SK-N-SH treated with all-trans-retinoic acid at 6 μM for 48 hours (cell line): Measurements from ENCODE around the gene KIAA0825.

ENCODE experiments used
- BACH2 ChIP-seq: fragments of 250-450 bp; sonication (Bioruptor Pico); IDR thresholded peaks from 2 replicates; pipeline ENCODE4 v1.9.0; 2021; ENCODE audit warnings: mild to moderate bottlenecking, borderline replicate concordance
- OSR1 ChIP-seq: fragments of 250-450 bp; sonication (Bioruptor Pico); IDR thresholded peaks from 2 replicates; pipeline ENCODE4 v1.8.0; 2022; ENCODE audit warnings: moderate library complexity, mild to moderate bottlenecking, inconsistent platforms
- PPARA ChIP-seq: fragments of 250-450 bp; sonication (Bioruptor Pico); IDR thresholded peaks from 2 replicates; pipeline ENCODE4 v1.5.0; 2020; ENCODE audit warnings: mild to moderate bottlenecking, borderline replicate concordance
- TCF4 ChIP-seq: fragments of 250-450 bp; sonication (Bioruptor Pico); IDR thresholded peaks from 2 replicates; pipeline ENCODE4 v1.8.0; 2021; ENCODE audit warnings: mild to moderate bottlenecking, moderate library complexity, borderline replicate concordance
- TOX ChIP-seq: fragments of 250-450 bp; sonication (Bioruptor Pico); IDR thresholded peaks from 2 replicates; pipeline ENCODE4 v1.8.0; 2021; ENCODE audit warnings: mild to moderate bottlenecking, moderate library complexity, borderline replicate concordance
- ZFP3 ChIP-seq: fragments of 250-450 bp; sonication (Bioruptor Pico); IDR thresholded peaks from 2 replicates; pipeline ENCODE4 v1.5.0; 2020; ENCODE audit warnings: mild to moderate bottlenecking, moderate library complexity
- ZNF565 ChIP-seq: fragments of 450-650 bp; formaldehyde crosslinking; conservative IDR thresholded peaks from 2 replicates; pipeline ENCODE4 v1.5.0; 2020; ENCODE audit warnings: low read depth, mild to moderate bottlenecking, moderate library complexity
- TF ChIP-seq, protein P1 (sequence below): fragments of 250-450 bp; sonication (Bioruptor Pico); IDR thresholded peaks from 2 replicates; pipeline ENCODE4 v1.5.1; 2020; ENCODE audit warnings: low read depth, mild to moderate bottlenecking, moderate library complexity

DNA sequence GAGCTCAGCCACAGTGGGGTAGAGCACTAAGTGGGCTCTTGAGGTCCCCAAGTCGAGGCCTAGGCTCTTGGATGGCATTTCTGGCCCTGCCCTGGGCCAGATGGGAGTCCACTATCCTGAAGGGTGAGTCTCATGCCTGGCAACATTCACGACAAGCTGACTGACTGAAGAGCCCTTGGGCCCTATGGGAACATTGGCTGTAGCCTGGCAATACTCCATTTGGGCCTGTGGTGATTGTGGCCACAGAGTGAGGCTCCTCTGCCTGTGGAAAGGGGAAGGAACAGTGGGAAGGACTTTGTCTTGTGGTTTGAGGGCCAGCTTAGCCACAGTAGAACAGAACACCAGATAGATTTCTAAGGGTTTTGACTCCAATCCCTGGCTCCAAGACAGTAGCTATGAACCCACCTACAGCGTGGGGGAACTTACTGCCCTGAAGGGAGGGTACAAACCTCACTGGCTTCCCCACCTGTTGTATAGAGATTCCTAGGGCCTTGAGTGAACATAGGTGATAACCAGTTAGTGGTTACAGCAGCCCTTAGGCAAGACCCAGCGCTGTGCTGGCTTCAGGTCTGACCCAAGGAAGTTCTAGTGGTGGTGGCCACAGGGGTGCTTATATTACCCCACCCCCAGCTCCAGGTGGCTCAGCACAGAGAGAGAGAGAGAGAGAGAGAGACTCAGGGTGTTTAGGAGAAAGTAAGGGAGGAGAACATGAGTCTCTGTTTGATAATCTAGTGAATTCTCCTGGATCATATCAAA, 72.4 kb downstream of the KIAA0825 start:
- TF ChIP-seq OSR1 = no peak
- no peak for TF ChIP-seq ZNF565 (CRISPR knock-in tag)
- TF ChIP-seq, protein P1, sequence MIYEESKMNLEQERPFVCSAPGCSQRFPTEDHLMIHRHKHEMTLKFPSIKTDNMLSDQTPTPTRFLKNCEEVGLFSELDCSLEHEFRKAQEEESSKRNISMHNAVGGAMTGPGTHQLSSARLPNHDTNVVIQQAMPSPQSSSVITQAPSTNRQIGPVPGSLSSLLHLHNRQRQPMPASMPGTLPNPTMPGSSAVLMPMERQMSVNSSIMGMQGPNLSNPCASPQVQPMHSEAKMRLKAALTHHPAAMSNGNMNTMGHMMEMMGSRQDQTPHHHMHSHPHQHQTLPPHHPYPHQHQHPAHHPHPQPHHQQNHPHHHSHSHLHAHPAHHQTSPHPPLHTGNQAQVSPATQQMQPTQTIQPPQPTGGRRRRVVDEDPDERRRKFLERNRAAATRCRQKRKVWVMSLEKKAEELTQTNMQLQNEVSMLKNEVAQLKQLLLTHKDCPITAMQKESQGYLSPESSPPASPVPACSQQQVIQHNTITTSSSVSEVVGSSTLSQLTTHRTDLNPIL = no peak
- no peak for TF ChIP-seq ZFP3
- TF ChIP-seq BACH2 = no peak
- no peak for TF ChIP-seq TCF4 (CRISPR knock-in tag)
- no peak for TF ChIP-seq TOX (CRISPR knock-in tag)
- no peak for TF ChIP-seq PPARA (CRISPR knock-in tag)
